Gastrocnemius medialis (tissue), 4 donors: ENCODE measurements around the gene PLK5. TPM values are rescaled to one million over a fixed set of nuclear protein-coding genes. Genes with fewer than 3 reads are reported as not detected.

ENCODE experiments used
- ATAC-seq, 2 donors: fragments of 150-250 bp; one replicate each; pipeline ENCODE4 v1.9.1; 2016
- DNase-seq, 2 donors: peaks; one replicate each; pipeline ENCODE4 v3.0.0-alpha.2; 2019
- H3K27ac ChIP-seq, 4 donors: fragments of 200-600 bp; sonication (generic); 1 replicate in 1 of 4; 2 replicates in 3 of 4; pipeline ENCODE4 v1.5.1; 2016 to 2018; ENCODE audit warnings: mild to moderate bottlenecking in 2 of 4, moderate library complexity in 1 of 4
- H3K27me3 ChIP-seq, 3 donors: fragments of 200-600 bp; sonication (generic) in 2 of 3; 1 replicate in 1 of 3; 2 replicates in 2 of 3; pipeline versions ENCODE4 v1.5.1 to v1.6.0; 2016 to 2019; ENCODE audit warnings: mild to moderate bottlenecking in 1 of 3, moderate library complexity in 1 of 3
- H3K36me3 ChIP-seq, 2 donors: fragments of 200-600 bp; sonication (generic) in 1 of 2; one replicate each; pipeline ENCODE4 v1.5.1; 2017 to 2018
- H3K4me1 ChIP-seq, 2 donors: fragments of 200-600 bp; sonication (generic) in 1 of 2; one replicate each; pipeline ENCODE4 v1.5.1; 2016 to 2017; ENCODE audit warnings: mild to moderate bottlenecking in 2 of 2
- H3K4me3 ChIP-seq, 4 donors: fragments of 200-600 bp; sonication (generic) in 3 of 4; 1 replicate in 1 of 4; 2 replicates in 3 of 4; pipeline ENCODE4 v1.5.1; 2016 to 2019; ENCODE audit warnings: mild to moderate bottlenecking in 2 of 4
- H3K9me3 ChIP-seq, 3 donors: fragments of 200-600 bp; sonication (generic) in 2 of 3; 1 replicate in 1 of 3; 2 replicates in 2 of 3; pipeline ENCODE4 v1.5.1; 2016 to 2019
- CTCF ChIP-seq, 5 experiments: fragments of 450-650 bp in 3 of 5; fragments of 200-600 bp in 2 of 5; sonication (generic) in 2 of 5; IDR thresholded peaks in 4 of 5; conservative IDR thresholded peaks in 1 of 5; 1 replicate in 4 of 5; 2 replicates in 1 of 5; pipeline ENCODE4 v1.5.1; 2016 to 2019; ENCODE audit warnings: antibody characterized with exemption in 5 of 5, mild to moderate bottlenecking in 3 of 5, moderate library complexity in 3 of 5
- POLR2A ChIP-seq, 2 donors: fragments of 450-650 bp; IDR thresholded peaks; one replicate each; pipeline ENCODE4 v1.6.1; 2017; ENCODE audit warnings: antibody characterized with exemption in 2 of 2, mild to moderate bottlenecking in 2 of 2, moderate library complexity in 2 of 2
- in situ Hi-C, 4 donors: fragments of 200-750 bp; cut with MboI; loops; one replicate each; pipeline versions ENCODE4 v1.15.0 to v1.8.0; 2017; ENCODE audit warnings: low sequenced_read_pairs in 4 of 4
- intact Hi-C: fragments of 100-400 bp; cut with DNase I; formaldehyde crosslinking; loops from one replicate; pipeline ENCODE4 v1.15.1; 2023; ENCODE audit warnings: low total_unique reads
- total RNA-seq, 4 donors: library from RNA; depleted of rRNA; stranded (reverse); fragments of >200 nt; gene quantifications; one replicate each; pipeline versions ENCODE4 v1.1.0 to v1.2.3, GENCODE V29; 2016

The PLK5 gene
- total RNA-seq, 4 donors from 2014 or later = not detected

DNA sequence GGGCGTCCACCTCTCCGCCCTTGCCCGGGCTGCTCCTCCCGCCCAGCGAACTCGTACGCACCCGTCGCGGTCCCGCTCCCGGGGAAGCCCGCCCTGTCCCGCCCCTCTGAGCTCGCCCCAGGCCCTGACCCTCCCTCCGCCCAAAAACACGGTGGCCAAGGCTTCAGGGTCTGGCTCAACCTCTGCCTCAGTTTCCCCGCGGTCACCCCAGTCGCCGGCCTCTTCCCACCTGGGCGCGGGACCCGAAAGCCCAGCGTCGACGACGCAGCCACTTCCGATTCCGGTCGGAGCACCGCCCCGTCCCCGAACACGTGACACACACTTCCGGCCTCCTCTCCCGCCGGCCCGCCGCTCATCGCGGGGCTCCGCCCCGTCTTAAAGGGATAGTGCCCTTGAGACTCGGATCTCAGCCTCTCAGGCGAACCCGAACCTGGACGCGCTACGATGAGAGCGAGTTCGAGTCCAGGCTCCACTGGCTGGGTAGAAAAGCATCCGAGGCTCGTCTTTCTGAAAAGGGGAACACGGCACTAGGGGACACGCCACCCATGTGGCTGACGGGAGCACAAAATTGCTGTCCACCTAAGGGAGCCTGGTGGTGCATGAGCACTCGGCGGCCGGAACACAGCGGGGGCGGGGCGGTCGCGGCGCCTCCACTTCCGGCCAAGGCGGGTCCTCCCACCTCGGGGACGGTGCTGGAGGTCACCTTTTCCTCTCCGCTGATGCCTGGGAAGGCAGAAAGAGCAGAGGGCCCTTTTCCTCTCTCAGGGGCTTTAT lies 44.8 kb upstream of the PLK5 start, which contains the start of gene C19orf25:
TSS of gene C19orf25 (minus strand) at position 282 of the 774 bp plus-strand sequence. CDS start 312 bp downstream, outside the sequence.
- ATAC-seq = peak; percentile 98
- Histone ChIP-seq H3K27me3 (no peaks in the 10 kb centered on the region), H3K4me3 (peak within 1 kb of the TSS; percentile 84 to 99 (median 92)), H3K36me3 (no peaks in the 10 kb centered on the region), H3K9me3 (no peaks in the 10 kb centered on the region), H3K4me1 (peaks cover 9 to 19% of the 10 kb centered on the region in 2 donors), H3K27ac (peak within 1 kb of the TSS; percentile 71 to 77 (median 72))
- intact Hi-C loops = loop anchor here (1.0 kb wide), 4 partner anchors 11 to 41 kb away; partner anchors contain the start of genes ADAMTSL5, PCSK4 and RPS15
- peak; percentile 86 to 91 for DNase-seq
- in situ Hi-C loops = no loop called here
- TF ChIP-seq POLR2A (IDR thresholded peaks at IDR 0.05) = peak; percentile 39 to 66
- TF ChIP-seq CTCF (IDR thresholded peaks at IDR 0.05 in 4 of 5, conservative IDR thresholded peaks at IDR 0.05 in 1 of 5) = no peak

- Histone ChIP-seq H3K36me3 (no peaks in the 10 kb centered on the region), H3K27ac (no peak overlapping the region), H3K27me3 (no peaks in the 10 kb centered on the region), H3K4me1 (peaks cover 9 to 16% of the 10 kb centered on the region in 2 donors), H3K9me3 (no peaks in the 10 kb centered on the region), H3K4me3 (no peak overlapping the region)
- DNase-seq (no peak), ATAC-seq (no peak)
- in situ Hi-C loops (no loop called here), intact Hi-C loops (no loop called here)
- TF ChIP-seq POLR2A (IDR thresholded peaks at IDR 0.05) = no peak
- no peak for TF ChIP-seq CTCF (IDR thresholded peaks at IDR 0.05 in 4 of 5, conservative IDR thresholded peaks at IDR 0.05 in 1 of 5)
Measured at GRCh38 chr19:1481224-1481892, 42.5 kb upstream of the PLK5 start.

GRCh38 chr19:1481893-1482360 lies 42.0 kb upstream of the PLK5 start:
- TF ChIP-seq CTCF (IDR thresholded peaks at IDR 0.05 in 4 of 5, conservative IDR thresholded peaks at IDR 0.05 in 1 of 5) (no peak), POLR2A (IDR thresholded peaks at IDR 0.05) (no peak)
- in situ Hi-C loops (no loop called here), intact Hi-C loops (no loop called here)
- H3K27me3 ChIP-seq = no peaks in the 10 kb centered on the region
- ATAC-seq = no peak
- H3K36me3 ChIP-seq = no peaks in the 10 kb centered on the region
- no peak overlapping the region for H3K27ac ChIP-seq
- peaks cover 9 to 16% of the 10 kb centered on the region in 2 donors for H3K4me1 ChIP-seq
- no peak for DNase-seq
- no peak overlapping the region for H3K4me3 ChIP-seq
- no peaks in the 10 kb centered on the region for H3K9me3 ChIP-seq

GRCh38 chr19:1482361-1483130 lies 41.3 kb upstream of the PLK5 start:
- Histone ChIP-seq H3K4me3 (no peak overlapping the region), H3K27ac (no peak overlapping the region), H3K27me3 (no peaks in the 10 kb centered on the region), H3K9me3 (no peaks in the 10 kb centered on the region), H3K36me3 (no peaks in the 10 kb centered on the region), H3K4me1 (peaks cover 9 to 16% of the 10 kb centered on the region in 2 donors)
- in situ Hi-C loops = no loop called here
- ATAC-seq = no peak
- no peak for DNase-seq
- intact Hi-C loops = no loop called here
- no peak for TF ChIP-seq POLR2A (IDR thresholded peaks at IDR 0.05)
- no peak for TF ChIP-seq CTCF (IDR thresholded peaks at IDR 0.05 in 4 of 5, conservative IDR thresholded peaks at IDR 0.05 in 1 of 5)
